GM08714 (cell line): ENCODE data around the gene SLC44A3.

Source experiments
- H3K4me3 ChIP-seq: fragments of 200-500 bp; sonication (Bioruptor generic); 2 replicates; pipeline ENCODE4 v1.5.1; 2014; ENCODE audit warnings: mild to moderate bottlenecking, low read length, inconsistent platforms
- ZNF274 ChIP-seq: IDR thresholded peaks from 2 replicates; pipeline ENCODE4 v1.6.1; 2012; ENCODE audit warnings: mild to moderate bottlenecking, low read depth, low read length

SLC44A3 gene

DNA sequence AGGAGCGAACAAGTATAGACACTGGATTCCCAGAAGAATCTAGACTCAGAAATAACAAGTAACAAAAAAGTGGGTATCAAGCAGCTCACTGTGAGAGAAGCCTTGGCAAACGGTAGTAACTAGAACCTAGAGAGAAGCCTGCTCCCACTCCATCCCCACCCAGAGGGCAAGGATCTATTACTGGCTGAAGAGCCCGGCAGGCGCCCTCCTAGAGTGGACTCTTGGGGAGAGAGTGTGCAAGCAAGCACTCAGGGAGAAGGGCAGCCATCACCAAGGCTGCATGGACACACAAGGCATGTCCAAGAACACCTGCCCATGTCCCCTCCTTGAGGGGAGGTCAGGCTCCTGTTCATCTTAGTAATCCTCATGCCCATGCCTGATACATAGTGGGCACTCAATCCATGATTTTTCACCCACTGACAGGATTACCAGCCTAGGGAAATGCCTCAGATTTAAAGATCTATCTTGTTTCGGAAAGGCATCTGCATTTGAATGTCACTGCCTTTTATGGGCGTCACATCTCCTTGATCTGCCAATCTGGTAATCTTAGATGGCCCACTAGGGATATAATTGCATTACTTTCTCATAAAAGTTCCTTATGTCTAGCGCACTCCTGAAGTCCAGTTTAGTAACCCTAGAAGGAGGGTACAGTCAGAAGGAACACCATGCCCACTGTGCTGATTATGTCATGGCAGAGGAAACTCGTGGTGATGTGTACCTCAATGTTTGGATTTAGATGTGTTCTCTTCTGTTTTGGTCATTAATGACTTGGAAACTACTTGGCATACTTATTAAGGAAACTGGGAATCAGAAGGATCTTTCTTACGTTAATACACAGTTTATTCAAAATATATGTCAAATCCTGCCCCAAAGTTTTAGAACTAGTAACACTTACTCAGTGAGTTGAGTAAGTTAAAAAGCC, 92.4 kb downstream of the SLC44A3 start:
- no peak overlapping the region for H3K4me3 ChIP-seq
- no peak for TF ChIP-seq ZNF274

- TF ChIP-seq ZNF274, result no peak
- H3K4me3 ChIP-seq, result no peak overlapping the region
These were observed 97.1 kb downstream of the SLC44A3 start for GRCh38 chr1:94917251-94917650.

- no peak overlapping the region for H3K4me3 ChIP-seq
These were observed 99.3 kb downstream of the SLC44A3 start for GRCh38 chr1:94919241-94920030.

GRCh38 chr1:94920061-94920460, 99.9 kb downstream of the SLC44A3 start:
- H3K4me3 ChIP-seq, result no peak overlapping the region
- TF ChIP-seq ZNF274, result no peak

More at GRCh38 chr1:94919241-94920030, 99.3 kb downstream of the SLC44A3 start:
- TF ChIP-seq ZNF274, result no peak

- H3K4me3 ChIP-seq, result no peak overlapping the region
- TF ChIP-seq ZNF274, result no peak
These were observed 101.8 kb downstream of the SLC44A3 start for GRCh38 chr1:94921977-94922376.

DNA sequence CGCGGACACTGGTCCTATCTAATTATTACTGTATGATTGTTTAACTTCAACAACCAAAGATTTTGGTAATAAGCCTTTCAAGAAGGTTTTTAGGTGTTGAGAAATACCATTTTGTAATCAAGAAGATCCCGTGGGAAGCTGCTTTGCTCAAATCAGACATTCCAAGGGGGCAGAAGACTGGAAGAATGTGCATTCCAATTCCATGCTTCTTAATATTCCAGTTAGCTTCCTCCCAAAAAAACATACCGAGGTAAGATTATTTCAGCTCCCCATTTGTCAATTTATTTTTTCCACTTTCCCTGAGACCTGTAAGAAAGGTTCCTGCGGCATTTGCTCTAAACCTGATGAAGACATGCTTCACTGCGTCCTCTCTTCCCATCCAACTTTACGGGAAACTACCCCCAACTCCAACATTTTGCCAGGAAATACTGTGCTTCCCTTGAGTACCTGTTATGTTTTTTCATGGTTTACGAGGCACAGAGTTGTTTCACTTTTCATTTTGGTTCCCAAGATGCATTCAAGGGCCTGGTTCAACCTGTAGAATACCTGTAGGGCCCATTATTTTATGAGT, 102.7 kb downstream of the SLC44A3 start:
- no peak overlapping the region for H3K4me3 ChIP-seq
- no peak for TF ChIP-seq ZNF274

- peak overlapping the region; percentile 24; the same call in 1 of the 2 replicates for H3K4me3 ChIP-seq
- TF ChIP-seq ZNF274, result no peak
These were observed 104.8 kb downstream of the SLC44A3 start for GRCh38 chr1:94925004-94925403.

DNA sequence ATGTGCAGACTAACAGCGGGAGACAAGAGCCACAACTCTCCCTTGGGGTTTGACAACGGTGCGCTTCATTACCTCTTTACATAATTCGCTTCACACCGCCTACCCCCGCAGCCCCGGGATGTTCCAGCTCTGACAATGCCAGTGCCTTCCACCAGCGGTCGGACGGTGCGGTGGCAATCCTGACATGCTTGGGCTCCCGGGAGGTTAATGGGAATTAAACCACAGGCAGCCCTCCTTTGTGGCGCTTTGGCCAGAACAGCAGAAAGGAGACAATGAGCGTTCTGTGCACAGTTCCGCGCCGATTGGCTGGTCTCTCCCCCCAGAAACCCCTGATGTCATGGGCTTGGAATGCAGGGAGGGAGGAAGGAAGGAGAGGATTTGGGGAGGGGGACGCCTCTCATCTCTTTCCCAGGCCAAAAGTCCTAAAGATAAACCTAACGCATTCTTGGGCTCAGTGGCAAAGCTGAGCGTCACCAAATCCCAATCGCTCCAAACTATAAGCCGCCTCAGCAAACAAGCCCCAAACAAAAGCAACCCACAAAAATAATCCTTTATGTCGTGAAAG, 105.5 kb downstream of the SLC44A3 start:
- TF ChIP-seq ZNF274, result no peak
- peak overlapping the region; percentile 57 for H3K4me3 ChIP-seq

GRCh38 chr1:94926126-94926914, 106.2 kb downstream of the SLC44A3 start:
- TF ChIP-seq ZNF274, result no peak
- H3K4me3 ChIP-seq, result peak overlapping the region; percentile 57

DNA sequence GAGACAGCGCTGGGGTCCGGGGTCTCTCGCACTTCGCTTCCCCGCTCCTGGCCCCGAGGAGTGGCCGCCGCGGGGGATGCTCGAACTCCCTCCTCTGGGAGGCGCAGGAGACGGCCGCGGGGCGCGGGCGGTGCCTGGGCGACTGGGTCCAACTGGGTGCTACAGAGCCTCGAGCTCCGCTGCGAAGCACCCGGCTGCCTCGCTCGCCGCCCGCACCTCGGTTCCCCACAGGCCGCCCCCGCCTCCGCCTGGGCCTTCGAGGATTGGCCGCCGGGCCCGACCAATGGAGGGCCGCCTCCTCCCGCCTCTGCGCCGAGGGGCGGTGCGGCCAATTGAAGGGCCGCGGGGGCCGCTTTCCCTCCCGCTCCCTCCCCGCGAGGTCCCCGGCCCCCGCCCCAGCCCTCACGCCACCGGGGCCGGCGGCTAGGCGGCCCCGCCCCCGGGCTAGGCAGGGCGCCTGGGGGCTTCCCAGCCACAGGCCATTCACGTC, 106.8 kb downstream of the SLC44A3 start, which contains the start of gene CNN3:
CNN3 (minus strand) TSS at position 196 of the 490 bp plus-strand sequence. CDS start 216 bp downstream, outside the sequence.
- no peak for TF ChIP-seq ZNF274
- peak within 1 kb of the TSS; percentile 66 for H3K4me3 ChIP-seq

DNA sequence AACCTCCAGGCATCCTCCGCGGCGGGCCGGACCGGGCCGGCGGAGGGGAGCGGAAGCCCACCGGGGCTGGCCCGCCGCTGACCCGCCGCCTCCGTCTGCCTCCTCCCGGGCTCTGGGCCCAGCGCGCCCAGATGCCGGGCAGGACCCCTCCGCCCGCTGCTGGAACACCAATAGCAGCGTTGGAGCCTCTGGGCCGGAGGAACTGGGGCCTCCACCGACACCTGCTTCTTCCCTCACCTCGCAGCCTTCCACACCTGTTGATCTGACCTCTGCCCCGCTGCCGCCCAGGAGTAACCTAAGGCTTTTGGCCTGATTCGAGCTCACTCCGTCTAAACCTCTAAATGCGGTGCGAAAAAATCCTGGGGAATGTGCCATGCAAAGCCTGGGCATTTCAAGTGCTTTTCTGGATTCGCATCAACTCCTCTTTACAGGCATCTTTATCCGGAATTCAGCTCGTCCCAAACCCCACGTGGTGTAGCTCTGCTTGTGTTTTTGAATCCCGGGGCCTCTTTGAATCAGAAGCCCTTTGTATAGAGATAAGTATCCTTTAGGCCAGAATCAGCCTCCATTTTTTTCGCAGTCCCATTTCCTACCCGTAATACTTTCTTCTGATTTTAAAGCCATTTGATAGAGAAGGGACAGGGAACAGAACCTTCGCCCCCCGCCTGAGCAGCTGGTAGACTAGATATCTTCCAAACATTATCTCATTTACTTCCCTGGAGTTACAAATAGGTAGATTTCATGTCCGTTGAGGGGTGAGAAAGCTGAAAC, 107.4 kb downstream of the SLC44A3 start:
- TF ChIP-seq ZNF274, result no peak
- peak overlapping the region; percentile 66 for H3K4me3 ChIP-seq

DNA sequence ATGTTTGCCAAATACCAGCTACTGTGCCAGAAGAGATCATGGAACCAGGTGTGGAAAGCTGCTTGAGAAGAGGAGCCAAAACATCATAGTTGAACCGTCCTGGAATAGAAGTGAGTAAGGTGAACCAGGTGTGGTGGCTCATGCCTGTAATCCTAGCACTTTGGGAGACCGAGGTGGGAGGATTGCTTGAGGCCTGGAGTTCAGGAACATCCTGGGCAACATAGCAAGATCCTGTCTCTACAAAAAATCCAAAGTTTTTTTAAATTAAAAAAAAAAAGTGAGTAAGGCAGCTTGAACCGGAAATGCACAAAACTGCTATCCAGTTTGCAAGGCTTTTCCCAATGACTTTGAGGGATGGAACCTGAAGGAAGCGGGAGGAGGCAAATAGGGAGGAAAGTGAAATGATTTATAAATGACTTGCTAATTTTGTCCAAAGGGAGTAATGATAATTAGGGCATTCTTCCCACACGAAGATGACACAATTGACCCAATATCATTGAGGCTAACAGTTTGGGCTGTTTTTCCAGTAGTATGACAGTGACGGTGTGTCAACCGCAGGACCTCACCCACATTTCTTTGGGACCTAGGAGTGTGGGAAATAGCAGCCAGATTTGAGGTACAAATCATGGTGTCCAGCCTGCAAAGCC, 108.3 kb downstream of the SLC44A3 start:
- no peak for TF ChIP-seq ZNF274
- H3K4me3 ChIP-seq, result peak overlapping the region; percentile 66; the same call in 1 of the 2 replicates
